ENCODE measurements around the gene PEX6.
A peak's percentile ranks its signal among the peaks of the same experiment; 100 is the strongest.

DNA sequence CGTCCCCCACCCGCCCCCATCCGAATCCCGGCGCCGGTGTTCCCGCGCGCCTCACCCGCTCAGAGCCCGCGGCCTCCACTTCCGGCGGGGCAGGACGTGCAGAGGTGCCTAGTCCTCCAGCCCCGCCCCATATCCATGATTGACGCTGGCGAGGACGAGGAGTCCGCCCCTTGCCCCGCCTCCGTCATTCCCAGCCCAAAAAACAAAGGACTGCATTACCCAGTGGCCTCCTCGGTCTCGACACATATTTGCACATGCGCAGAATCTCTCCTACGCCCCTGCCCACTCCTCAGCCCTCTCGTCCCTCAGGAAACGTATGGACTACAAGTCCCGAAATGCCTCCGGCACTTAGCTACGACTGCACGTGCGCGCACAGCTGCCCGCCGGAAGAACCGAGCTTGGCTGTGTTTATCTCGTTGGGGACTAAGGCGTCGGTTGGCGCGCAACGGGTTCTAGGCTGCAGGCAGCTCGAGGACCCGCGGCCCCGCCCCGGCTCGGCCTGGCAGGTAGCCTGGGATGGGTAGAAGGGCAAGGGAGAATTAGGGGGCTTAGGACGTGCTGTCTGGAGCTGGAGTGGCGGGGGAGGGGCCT, 35.0 kb upstream of the PEX6 start, which contains the start of the genes KLHDC3 and MEA1:
- TF ChIP-seq, protein P1, sequence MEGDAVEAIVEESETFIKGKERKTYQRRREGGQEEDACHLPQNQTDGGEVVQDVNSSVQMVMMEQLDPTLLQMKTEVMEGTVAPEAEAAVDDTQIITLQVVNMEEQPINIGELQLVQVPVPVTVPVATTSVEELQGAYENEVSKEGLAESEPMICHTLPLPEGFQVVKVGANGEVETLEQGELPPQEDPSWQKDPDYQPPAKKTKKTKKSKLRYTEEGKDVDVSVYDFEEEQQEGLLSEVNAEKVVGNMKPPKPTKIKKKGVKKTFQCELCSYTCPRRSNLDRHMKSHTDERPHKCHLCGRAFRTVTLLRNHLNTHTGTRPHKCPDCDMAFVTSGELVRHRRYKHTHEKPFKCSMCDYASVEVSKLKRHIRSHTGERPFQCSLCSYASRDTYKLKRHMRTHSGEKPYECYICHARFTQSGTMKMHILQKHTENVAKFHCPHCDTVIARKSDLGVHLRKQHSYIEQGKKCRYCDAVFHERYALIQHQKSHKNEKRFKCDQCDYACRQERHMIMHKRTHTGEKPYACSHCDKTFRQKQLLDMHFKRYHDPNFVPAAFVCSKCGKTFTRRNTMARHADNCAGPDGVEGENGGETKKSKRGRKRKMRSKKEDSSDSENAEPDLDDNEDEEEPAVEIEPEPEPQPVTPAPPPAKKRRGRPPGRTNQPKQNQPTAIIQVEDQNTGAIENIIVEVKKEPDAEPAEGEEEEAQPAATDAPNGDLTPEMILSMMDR (IDR thresholded peaks at IDR 0.05) = no peak
- peak in 1 of 4 donors; percentile 70 for TF ChIP-seq POLR2A (IDR thresholded peaks at IDR 0.05)

Data from upper lobe of left lung (tissue), 4 donors.